ENCODE results near the gene CNPY4.

CNPY4 gene

DNA sequence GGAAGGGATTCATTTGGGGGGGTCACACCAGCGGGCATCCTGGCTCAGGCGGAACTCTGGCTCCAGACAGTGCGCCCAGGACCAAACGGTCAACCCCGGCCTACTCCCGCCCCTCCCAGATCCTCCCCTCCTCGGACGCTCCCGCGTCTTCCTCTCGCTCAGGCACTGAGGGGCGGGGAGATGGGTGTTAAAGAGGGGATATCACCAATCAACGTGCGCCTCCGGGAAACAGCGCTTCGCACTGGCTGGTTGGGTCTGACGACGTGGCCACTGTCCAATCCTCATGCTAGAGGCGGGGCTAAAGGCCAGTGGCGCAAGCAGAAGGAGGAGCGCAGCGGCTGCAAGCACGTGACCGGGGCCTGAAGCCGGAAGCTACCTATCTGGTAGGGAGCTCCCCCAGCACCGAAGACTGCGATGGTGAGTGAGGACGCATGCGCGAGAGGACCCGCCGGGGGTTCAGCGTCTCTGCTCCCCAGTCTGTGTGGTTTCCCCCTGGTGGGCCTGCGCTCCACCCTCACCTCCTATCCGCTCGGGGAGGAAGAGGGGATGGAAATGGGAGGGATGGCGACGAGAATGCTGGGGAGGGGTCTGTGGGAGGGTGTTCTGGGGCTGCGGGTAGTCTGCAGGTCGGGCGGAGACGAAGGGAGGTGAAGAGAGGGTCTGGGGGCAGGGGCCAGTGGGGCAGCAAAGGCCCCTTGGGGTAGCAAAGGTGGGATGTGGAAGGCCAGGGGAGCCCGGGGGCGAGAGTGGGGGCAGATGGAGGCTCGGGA is 29.3 kb downstream of the CNPY4 start, which contains the start of gene LAMTOR4:
LAMTOR4 (plus strand) TSS at position 360 of the 770 bp plus-strand sequence; CDS start at position 415, 55 bp downstream.
- peak; percentile 98 for DNase-seq

DNA sequence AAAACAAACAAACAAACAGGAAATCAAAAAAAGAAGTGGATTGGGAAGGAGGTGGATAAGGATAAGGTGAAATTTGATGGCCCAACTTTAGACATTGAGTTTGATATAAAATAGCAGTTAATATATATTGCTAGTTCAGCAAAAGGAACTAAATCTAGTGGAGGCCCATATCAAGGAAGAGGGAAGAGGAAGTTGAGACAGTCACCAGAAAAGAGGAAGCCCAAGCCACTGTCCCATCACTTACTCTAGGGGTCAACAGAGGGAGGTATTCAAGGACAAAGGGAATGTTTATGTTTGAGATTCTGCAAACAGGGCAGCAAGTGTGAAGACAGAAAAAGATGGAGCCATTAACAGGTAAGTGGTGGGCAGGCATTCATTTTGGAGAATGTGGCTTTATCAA is 33.0 kb downstream of the CNPY4 start:
- no peak for DNase-seq

DNA sequence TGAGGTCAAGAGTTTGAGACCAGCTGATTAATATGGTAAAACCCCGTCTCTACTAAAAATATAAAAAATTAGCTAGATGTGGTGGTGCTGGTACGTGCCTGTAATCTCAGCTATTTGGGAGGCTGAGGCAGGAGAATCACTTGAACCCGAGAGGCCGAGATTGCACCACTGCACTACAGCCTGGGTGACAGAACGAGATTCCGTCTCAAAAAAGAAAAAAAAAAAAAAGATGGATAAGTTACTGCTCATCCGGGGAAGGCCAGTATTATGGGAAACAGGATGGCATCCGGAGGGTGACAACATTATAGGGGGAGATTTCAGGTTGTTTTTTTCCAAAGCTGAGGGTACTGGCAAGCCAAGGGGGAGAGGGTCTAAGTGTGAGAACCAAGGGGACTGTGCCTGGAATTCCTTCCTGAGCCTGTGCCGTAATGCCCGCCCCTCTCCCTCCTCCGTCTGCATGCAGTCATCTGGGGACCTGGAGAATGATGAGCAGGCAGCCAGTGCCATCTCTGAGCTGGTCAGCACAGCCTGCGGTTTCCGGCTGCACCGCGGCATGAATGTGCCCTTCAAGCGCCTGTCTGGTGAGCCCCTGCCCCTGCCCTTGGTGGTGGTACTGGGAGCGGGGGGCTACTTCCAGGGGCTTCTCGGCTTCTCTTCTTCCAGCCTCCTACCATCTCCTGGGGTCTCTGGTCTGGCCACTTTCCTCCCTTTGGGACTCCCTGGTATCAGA is 33.7 kb downstream of the CNPY4 start:
- no peak for DNase-seq

DNA sequence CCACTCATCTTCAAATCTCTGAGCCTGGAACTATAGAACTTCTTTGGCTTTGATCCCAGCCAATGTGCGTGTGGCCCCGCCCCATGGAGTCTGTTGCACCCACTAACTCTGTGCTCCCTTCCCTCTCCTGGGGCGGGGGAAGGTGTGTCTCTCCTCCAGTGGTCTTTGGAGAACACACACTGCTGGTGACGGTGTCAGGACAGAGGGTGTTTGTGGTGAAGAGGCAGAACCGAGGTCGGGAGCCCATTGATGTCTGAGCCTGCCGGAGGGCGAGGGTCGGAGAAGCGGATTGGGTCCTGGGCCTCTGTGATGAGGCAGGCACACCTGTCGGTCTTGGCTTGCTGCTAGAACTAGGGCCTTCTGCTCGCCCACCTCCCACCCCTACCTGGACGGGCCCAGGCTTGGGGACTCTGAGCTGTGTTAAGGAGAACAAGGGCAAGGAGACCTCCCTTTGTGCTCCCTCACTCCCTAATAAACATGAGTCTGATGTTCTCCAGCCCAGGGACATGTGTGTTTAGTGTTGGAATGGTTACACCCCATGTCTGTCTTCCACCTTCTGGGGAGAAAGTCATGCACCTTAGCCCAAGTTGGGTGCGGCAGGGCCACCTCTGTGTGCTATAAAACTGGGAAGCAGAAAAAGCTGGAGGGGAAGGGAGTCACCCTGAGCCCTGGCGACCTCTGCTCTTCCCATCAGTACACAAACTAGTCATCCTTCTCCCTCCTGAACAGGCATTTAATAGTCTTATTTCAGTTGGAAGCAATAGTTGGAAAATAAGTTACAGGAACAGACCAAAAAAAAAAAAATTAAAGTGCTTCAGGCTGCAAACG is 34.5 kb downstream of the CNPY4 start:
- no peak for DNase-seq

DNA sequence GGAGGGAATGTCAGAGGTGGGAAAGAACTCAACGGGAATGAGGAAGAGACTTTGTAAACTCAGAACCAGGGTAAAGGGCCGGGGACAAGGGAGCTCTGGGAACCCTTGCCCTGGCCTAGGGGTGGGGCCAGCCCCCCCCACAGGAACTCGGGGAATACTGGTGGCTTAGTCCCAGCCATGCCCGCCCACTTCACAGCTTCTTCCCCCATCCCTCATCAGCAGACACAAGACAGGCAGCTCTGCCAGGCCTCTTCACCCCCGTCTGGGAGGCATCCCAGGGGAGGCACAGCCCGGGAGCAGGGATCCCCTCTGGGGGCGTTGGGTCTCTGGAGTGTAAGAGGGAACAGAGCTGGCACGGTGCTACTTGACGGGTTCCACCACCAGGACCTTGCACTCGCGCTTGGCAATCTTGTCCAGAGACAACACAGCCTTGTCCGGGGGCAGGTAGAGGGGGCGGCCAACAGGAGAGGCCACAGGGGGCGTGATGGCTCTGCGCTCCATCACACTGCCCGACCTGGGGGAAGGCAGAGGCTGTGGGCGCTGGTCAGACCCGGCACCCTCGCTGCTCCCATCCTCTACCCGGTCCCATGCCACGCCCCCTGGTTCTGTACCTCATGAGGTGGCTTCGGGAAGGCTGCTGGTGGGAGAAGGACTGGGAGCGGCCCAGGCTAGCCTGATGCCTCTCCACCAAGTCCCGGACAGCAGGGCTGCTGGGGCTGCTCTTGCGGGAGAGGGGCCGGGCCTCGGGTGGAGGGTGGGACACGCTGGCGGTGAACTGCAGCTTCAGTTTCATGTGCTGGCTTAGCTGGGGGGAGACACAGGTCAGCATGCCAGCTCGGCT is 35.4 kb downstream of the CNPY4 start:
- no peak for DNase-seq

DNA sequence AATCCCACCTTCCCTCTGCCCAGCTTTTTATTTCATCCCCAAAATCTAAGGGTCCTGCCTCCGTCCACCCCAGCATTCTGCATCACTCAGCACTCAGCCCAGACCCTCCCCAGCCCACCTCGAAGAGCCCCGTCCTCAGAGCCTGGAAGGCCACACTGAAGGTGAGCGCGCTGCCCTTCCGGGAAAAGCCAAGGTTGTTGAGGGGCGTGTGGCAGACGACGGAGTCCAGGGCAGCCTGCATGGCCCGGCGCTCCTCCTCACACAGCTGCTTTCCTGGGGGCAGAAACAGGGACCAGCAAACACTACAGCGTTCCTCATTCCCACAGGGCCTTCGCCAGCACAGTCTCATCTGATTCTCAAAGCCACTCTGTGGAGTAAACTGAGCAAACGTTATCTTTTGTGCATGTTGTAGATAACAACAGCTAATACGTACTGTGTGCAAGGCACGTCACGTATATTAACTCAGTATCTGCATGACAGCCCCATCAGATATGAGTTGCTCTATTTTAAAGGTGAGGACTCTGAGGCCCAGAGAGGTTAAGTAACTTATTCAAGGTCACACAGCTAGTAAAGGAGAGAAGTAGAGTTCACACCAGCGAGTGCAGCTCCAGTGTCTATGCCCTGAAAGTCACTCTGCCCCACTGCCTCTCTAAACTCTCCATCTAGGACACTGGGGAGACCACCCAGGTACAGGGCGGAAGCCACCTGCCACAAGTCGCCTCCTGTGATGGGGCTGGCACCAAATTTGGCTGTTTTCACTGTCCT is 36.3 kb downstream of the CNPY4 start:
- DNase-seq = no peak

DNA sequence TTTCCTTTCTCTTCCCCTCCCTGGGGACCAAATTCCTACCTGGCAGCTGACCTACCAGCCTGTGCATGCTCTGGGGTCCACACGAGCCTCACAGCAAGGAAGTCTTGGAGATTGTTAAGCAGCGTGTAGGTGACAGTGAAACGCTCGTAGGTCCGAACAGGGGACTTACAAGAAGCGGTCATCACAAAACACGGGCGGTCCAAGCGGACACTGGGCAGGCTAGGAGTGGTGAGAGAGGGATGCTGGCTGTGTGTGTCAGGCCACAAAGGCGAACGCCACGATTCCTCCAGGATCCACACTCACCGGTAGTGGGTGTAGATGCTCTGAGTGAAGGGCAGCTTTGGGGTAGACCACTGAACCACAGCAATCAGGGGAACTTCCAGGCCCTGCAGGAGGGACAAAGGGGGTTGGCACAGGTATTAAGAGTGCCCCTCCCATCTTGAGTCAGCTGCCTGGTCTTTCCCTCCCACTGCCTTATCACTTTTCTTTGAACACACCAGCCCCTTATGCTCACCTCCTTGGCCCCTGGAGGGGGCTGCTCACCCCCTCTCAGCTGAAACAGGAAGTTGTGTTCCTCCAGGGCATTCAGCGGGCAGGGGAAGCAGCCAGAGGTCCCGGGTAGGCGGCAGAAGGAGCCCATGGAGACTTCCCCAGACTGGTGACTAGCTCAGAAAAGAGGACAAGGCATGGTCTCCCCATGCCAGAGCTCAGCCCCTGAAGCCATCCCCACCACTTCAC is 37.1 kb downstream of the CNPY4 start:
- DNase-seq = no peak

DNA sequence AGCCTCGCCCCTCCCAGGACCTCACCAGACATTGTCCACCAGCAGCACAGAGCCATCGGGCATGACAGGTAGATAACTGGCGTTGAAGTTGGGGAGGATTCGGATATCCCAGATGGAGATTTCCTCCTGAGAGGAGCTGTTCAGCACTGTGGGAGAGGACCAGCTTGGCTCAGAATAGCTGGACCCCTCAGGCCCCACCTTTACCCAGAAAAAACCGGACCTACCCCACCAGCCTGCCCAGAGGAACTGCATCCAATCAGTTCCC is 37.6 kb downstream of the CNPY4 start:
- no peak for DNase-seq

DNA sequence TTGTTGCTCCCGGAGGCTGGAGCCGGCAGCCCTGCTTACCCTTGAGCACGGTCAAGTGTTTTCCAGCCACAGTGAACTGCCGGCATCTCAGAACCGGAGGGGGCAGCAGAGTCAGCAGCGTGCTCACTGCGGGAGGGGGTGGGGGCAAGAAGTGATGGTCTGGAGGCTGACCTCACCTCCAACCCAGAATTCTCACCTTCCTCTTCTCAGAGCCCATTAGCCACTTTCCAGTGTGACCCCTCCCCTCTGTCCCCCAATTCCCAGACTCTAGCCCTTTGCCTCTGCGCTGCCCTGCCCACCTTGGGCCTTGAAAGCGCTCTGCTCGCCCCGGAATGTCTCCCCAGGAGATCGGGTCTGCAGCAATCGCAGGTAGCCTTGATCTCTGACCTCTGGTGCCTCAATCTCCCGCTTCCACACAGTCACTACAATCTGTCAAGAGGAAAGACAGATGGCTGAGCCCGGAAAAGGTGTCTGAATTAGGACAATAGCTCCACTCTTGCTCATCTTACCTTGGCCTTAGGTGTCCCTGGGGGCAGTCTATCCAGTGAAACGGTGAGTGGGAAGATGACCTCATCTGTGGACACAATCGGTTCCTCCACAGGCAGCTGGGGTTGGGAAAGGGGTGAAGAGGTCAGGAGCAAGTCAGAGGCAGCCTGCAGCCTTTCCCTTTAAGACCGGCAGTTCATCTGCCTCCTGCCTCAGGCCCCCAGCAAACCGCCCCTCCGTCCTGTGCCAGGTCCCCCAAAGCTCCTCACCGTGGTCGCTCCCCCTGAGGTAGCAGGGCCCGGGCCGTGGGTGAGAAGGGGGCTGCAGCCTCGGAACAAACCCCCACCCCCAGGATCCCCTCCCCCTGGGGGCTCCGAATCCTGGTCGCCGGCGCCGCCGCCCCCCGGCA is 38.1 kb downstream of the CNPY4 start:
- no peak for DNase-seq

DNA sequence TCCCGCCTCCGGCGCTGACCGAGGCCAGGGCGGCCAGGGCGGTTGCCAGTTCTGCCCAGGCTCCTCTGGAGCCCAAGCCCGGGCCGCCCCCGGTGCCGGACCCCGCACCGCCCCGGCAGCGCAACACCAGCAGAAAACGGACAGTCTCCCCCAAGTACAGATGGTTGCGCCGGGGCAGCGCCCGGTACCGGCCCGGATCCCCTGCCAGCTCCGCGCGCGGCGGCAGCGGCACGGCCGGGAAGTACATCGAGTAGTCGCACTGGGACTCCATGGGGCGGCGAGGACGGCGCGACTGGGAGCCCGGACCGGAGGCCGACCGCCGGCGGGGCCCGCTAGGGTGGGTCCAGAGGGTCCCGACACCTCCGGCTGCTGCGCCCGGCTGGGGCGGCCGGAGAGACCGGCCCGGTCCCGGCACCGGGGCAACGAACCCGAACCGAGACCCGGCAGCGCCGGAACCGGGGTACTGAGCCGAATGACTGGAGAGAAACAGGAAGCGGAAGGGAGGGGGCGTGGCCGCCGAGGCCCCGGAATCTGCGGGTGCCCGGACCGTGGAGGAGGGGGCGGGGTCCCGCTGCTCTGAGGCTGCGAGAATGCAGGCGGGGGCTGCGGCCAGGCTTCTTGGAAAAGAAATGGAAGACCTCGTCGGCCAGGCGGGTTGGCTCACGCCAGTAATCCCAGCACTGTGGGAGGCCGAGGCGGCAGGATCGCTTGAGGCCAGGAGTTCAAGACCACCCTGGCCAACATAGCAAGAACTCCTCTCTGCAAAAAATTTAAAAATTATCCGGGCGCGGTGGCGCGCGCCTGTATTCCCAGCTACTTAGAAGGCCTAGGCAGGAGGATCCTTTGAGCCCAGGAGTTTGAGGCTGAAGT is 39.0 kb downstream of the CNPY4 start, which contains the start of gene TRAPPC14:
TRAPPC14 (minus strand) TSS at position 495 of the 870 bp plus-strand sequence; CDS start at position 271, 224 bp downstream.
- DNase-seq = peak; percentile 73

DNA sequence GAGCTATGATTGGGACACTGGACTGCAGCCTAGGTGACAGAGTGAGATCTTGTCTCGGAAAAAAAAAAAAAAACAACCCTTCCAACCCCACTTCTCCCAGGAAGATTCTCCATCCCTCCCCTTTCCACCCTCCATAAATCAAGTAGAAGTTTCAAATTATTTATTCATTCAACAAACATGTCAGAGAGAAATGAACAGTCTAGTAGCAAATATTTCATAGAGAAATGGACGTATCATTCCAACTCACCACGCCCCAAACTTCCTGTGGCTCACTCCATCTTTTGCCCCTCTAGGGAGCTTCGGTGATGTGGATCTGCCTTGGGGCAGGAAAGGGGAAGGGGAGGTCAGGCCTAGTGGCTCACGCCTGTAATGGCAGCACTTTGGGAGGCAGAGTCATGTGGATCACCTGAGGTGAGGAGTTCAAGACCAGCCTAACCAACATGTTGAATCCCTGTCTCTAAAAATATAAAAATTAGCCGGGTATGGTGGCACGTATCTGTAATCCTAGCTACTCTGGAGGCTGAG is 39.7 kb downstream of the CNPY4 start:
- DNase-seq = no peak

DNA sequence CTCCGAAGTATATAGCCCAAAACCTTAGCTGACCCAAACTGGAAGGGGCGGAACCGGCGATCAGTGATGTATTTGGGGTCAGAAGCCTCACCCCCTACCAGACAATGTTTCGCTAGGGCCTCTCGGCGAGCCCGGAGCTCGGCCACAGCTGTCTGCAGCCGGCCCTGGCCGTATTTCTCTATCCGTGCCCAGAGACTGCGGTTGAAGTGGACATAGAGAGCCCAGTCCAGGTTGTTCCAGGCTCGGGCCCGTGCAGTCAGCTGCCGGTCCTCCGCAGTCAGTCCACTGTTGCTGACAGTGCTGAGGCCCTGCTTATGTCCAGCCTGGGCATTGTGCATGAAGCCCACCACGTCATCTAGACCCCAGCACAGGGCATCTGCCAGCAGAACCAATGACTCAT is 40.6 kb downstream of the CNPY4 start:
- DNase-seq = no peak

DNA sequence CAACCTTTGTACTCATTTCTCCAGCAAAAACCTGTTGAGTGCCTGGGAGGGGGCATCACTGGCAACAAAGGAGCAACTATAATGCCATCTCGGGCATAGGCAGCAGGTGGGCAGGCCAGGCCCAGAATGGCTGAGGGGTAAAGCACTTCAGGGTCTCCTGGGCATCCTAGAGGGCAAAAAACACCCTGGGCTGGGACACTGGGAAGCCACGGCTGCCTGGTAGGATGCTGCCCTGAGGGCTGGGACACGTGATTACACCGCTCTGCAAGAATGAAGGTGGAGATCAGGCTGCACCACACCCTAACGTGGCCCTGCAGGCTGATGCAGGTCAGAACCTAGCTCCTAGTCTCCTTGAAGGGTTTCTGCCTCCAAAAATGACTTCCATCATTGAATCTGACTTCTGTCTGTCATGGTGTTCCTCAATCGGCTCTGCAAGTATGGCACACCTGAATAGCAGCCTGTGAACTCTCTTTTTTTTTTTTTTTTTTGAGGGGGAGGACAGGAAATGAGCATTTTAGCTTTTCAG is 43.6 kb downstream of the CNPY4 start:
- no peak for DNase-seq

DNA sequence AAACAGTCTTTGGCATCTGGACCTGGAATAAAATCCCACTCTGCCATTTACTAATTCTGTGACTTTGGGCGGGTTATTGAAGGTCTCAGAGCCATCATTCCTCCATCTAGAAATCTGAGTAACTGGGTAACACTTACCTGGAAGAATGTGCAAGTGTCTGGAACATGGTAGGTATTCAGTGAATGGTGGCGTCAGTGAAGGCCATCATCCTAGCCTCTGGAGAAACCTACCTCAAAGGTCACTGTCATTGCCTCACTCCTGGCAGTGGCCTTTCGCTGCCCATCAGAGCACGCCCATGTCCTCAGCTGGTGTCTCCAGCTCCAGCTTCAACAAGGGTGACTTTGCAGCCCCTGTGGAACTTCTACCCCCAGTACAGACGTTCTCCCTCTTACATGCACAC is 44.4 kb downstream of the CNPY4 start:
- no peak for DNase-seq

DNA sequence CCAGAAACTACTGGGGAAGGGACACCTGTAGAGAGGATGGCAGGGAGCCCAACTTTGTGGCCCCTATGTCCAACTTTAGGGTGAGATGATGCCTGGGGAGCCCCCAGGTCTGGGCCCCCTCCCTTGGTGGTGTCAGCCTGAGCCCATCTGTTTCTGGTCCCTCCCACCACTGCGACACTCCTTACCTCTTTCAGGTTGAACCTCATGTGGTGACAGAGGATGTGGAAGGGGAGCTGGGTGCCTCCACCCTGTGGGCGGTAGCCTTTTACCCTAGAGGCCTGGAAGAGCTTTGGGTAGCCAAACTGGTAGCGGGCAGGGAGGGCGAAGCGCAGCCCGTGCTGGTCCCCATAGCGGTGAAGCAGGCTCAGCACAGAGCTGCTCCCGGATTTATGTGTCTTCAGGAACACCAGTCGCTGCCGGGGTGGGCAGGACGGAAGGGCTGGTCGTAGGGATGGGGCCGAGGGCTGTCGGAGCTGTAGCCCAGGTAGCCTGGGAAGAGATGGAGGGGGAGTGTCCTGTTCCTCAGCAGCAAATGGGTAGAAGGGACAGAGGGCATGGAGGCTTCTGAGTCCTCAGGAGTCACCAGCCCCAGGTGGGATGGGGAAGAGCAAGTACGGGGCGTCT is 47.0 kb downstream of the CNPY4 start:
- no peak for DNase-seq

DNA sequence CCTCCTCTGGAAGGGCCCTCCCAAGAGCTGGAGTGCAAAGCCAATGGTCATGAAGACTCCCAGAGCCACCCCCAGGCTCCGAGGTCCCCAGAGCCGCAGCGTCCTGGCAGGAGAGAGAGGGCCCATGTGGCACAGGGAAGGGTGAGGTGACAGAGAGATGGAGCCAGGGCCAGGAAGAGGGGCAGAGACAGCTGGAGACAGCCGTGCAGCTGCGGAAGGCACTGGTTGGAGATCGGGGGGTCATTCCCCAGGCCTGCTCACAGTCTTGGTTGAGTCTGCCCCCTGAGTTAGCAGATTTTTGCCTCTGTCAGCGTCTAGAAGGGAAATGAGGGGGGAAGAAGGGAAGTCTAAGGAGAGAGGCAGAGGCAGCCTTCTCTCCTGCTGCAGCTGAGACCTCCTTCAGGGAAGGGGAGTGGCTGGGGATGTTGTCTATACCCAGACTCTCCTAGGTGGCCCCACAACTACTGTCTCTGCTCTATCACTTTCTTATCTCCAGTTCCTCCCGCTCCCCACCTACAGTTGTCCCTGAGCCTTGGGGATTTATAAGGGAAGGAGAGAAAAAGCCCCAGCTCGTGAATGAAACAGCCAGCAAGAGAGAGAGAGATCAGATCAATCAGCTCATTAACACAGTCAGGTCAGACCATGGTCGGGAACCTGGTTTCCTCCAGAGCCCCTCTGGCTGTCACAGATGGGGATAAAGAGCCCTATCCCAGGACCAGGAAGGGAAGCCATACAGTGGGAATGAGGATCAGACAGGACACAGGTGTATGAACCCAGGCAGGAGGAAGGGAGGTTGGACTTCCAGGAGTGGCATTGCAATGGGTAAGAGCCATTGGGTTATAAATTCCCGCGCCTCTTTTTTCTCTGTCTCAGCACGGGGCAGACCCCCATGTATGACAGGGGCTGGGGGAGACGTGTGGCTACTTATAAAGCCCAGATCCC is 47.8 kb downstream of the CNPY4 start:
- no peak for DNase-seq

DNA sequence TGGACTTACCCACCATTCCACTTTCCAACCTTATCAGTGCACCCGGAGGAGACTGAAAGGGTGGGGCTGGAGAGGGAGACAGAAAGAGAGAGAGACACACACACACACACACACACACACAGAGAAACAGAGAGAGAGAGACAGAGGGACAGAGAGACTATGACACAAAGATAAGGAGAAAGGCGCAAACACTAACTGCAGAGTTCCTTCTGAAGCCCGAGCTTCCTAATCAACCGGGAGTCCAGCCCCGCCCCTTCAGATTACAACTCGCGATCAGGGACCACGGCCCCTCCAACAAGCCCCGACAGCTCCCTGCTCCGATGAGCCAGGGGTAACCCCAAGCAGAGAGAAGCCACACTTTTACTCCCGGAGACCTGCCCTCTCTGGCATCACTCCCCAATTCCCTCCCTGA is 48.5 kb downstream of the CNPY4 start:
- no peak for DNase-seq

Data from NCI-H2029 (cell line).